ENCODE results near the gene HOXC11.

Gene HOXC11

DNA sequence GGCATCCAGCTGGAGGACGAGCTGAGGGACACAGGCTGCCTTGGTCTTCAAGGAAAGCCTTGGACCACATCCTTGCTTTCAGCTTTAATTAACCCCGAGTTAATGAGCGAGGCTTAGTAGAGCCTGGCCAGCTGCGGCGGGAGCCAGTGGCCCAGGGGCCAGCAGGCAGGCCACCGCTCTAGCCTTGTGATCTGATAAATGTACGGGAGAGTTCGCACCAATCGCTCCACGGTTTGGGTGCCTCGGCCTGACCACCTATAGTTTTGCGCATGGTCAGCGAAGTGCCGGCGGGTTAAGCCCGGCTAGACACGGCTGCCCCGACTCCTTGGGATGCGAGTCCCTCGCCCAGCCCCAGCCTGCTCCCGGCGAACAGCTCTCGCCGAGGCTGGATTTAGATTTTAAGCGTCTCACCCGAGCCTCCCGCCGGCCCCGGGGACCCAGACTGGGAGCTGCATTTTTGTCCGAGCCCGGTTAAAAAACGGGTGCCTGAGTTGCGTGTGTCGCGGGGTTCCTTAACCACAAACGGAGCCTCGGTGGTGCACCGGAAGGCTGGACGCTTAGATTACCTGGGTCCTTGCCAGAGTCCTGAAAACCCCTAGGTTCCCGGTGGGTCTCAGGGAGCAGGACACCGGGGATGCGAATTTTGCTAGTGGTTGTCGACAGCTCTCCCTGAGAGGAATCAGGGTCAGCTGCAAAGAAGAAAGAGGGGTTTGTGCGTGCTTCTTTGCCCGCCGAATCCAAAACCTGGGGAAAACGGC lies 21.2 kb upstream of the HOXC11 start:
- Histone ChIP-seq H3K9me3 (ENCODE audit: control insufficient read depth, low read length) (peaks cover 3% of the 10 kb centered on the region), H3K4me3 (ENCODE audit: insufficient read depth, low read depth, low read length, poor library complexity, severe bottlenecking) (no peak overlapping the region), H3K27ac (ENCODE audit: insufficient read depth, low read length, poor library complexity, severe bottlenecking) (no peak overlapping the region), H3K4me1 (ENCODE audit: control insufficient read depth, insufficient read depth, low read length, poor library complexity, severe bottlenecking) (peaks cover 12% of the 10 kb centered on the region), H3K27me3 (replicated peaks; ENCODE audit: control insufficient read depth, insufficient read depth, low read length, poor library complexity, severe bottlenecking) (peaks cover 98% of the 10 kb centered on the region), H3K36me3 (ENCODE audit: control insufficient read depth, insufficient read depth, low read length) (no peaks in the 10 kb centered on the region)
- no peak for DNase-seq

DNA sequence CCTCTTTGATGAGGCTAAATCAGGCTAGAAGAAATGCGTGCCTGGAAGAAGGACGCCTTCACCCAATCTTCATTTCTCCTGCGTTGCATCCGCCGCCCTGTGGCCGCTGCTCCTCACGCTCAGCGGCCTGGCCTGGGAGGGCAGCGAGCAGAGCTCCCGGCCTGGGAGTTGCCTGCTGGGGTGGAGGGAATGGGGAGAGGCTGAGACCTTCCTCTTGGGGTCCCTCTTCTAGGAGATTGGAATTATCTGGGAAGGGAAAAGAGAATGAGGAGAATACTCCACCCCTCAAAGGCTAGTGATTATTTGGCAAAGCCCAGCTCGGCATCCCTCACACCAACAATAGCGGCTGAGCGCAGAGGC lies 20.6 kb upstream of the HOXC11 start:
- peaks cover 98% of the 10 kb centered on the region for H3K27me3 ChIP-seq (replicated peaks; ENCODE audit: control insufficient read depth, insufficient read depth, low read length, poor library complexity, severe bottlenecking)
- no peak for DNase-seq
- no peak overlapping the region for H3K4me3 ChIP-seq (ENCODE audit: insufficient read depth, low read depth, low read length, poor library complexity, severe bottlenecking)
- H3K9me3 ChIP-seq (ENCODE audit: control insufficient read depth, low read length): peaks cover 3% of the 10 kb centered on the region
- no peak overlapping the region for H3K27ac ChIP-seq (ENCODE audit: insufficient read depth, low read length, poor library complexity, severe bottlenecking)
- H3K36me3 ChIP-seq (ENCODE audit: control insufficient read depth, insufficient read depth, low read length): no peaks in the 10 kb centered on the region
- peaks cover 12% of the 10 kb centered on the region for H3K4me1 ChIP-seq (ENCODE audit: control insufficient read depth, insufficient read depth, low read length, poor library complexity, severe bottlenecking)

DNA sequence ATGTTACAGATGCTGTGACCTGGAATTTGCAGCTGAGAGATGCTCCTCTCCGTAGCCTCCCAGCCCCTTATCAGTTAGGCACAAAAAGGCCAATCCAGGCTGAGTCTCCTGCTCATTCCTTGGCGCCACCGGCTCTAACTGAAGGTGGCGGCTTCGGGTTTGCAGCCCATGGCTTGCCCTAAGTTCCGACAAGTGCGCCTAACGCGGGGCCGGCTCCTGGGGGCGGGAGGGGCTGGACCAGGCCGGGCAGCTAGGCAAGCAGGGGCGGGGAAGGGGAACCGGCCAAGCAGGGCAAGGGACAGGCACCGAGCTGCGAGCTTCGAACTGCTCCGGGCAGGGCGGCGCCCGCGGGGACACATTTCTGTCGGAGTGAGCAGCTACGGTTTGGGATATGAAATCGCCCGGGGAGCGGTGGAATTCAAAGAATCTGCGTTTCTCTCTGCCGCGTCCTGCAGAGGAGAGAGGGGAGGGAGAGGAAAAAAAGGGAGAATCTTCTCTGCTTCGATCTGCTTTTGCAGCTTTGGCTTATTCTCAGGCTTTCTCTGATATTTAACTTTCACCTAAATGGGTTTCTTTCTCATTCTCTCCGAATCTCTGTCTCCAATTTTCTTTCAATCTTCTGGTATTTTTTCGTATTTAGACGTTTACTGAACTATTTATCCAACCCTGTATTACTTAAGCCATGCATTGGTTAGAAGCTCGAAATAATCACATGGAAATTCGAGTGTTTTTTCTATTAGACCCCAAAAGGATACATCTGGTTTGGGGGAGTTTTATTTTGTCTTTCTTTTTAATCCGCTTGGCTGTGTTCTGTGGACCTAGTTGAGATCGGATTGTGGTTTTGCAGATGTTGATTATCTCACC lies 19.8 kb upstream of the HOXC11 start:
- H3K36me3 ChIP-seq (ENCODE audit: control insufficient read depth, insufficient read depth, low read length): no peaks in the 10 kb centered on the region
- no peak overlapping the region for H3K4me3 ChIP-seq (ENCODE audit: insufficient read depth, low read depth, low read length, poor library complexity, severe bottlenecking)
- no peak overlapping the region for H3K27ac ChIP-seq (ENCODE audit: insufficient read depth, low read length, poor library complexity, severe bottlenecking)
- peaks cover 12% of the 10 kb centered on the region for H3K4me1 ChIP-seq (ENCODE audit: control insufficient read depth, insufficient read depth, low read length, poor library complexity, severe bottlenecking)
- peaks cover 3% of the 10 kb centered on the region for H3K9me3 ChIP-seq (ENCODE audit: control insufficient read depth, low read length)
- H3K27me3 ChIP-seq (replicated peaks; ENCODE audit: control insufficient read depth, insufficient read depth, low read length, poor library complexity, severe bottlenecking): peaks cover 96% of the 10 kb centered on the region
- DNase-seq: no peak

- Histone ChIP-seq H3K9me3 (ENCODE audit: control insufficient read depth, low read length) (peaks cover 3% of the 10 kb centered on the region), H3K4me3 (ENCODE audit: insufficient read depth, low read depth, low read length, poor library complexity, severe bottlenecking) (no peak overlapping the region), H3K36me3 (ENCODE audit: control insufficient read depth, insufficient read depth, low read length) (no peaks in the 10 kb centered on the region), H3K27me3 (replicated peaks; ENCODE audit: control insufficient read depth, insufficient read depth, low read length, poor library complexity, severe bottlenecking) (peaks cover 91% of the 10 kb centered on the region), H3K4me1 (ENCODE audit: control insufficient read depth, insufficient read depth, low read length, poor library complexity, severe bottlenecking) (peaks cover 12% of the 10 kb centered on the region), H3K27ac (ENCODE audit: insufficient read depth, low read length, poor library complexity, severe bottlenecking) (no peak overlapping the region)
- DNase-seq: no peak
These were observed 18.9 kb upstream of the HOXC11 start for GRCh38 chr12:53953831-53954693.

DNA sequence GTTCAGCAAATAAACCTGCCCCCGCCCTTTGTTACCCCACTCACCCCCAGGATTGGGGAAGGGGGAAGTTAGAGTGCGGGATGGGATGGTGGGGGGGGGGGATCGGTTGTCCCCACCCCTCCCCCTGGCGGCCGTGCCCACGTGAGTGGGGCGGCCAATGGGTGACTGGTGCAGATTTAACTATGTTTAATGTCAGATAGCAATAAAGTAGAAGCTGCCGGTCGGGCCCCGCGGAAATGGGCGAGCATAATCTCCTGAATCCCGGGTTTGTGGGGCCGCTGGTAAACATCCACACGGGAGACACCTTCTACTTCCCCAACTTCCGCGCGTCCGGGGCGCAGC lies 18.3 kb upstream of the HOXC11 start, which contains the start of gene HOXC12:
Gene HOXC12 (plus strand): TSS at position 210 of the 342 bp plus-strand sequence. CDS start 27 bp downstream, at position 237.
- no peaks in the 10 kb centered on the region for H3K36me3 ChIP-seq (ENCODE audit: control insufficient read depth, insufficient read depth, low read length)
- DNase-seq: no peak
- no peak within 1 kb of the TSS for H3K4me3 ChIP-seq (ENCODE audit: insufficient read depth, low read depth, low read length, poor library complexity, severe bottlenecking)
- H3K27ac ChIP-seq (ENCODE audit: insufficient read depth, low read length, poor library complexity, severe bottlenecking): no peak within 1 kb of the TSS
- peaks cover 91% of the 10 kb centered on the region for H3K27me3 ChIP-seq (replicated peaks; ENCODE audit: control insufficient read depth, insufficient read depth, low read length, poor library complexity, severe bottlenecking)
- peaks cover 3% of the 10 kb centered on the region for H3K9me3 ChIP-seq (ENCODE audit: control insufficient read depth, low read length)
- H3K4me1 ChIP-seq (ENCODE audit: control insufficient read depth, insufficient read depth, low read length, poor library complexity, severe bottlenecking): peaks cover 12% of the 10 kb centered on the region

DNA sequence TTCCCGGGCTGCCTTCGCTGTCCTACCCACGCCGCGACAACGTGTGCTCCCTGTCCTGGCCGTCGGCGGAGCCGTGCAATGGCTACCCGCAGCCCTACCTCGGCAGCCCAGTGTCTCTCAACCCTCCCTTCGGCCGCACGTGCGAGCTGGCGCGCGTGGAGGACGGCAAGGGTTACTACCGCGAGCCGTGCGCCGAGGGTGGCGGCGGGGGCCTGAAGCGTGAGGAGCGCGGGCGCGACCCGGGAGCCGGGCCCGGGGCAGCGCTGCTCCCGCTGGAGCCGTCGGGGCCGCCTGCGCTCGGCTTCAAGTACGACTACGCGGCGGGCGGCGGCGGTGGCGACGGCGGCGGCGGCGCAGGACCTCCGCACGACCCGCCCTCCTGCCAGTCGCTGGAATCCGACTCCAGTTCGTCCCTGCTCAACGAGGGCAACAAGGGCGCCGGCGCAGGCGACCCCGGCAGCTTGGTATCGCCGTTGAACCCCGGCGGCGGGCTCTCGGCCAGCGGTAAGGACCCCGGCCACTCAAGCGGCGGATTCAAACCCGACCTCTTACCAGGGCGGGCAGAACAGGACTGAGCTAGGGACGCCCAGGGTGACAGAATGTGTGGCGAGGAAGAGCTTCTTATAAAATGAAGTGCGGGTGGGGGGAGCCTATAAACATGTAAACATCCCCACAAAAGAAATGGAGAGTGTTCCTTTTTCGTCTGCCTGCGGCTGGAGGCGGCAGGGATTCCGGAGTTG lies 17.7 kb upstream of the HOXC11 start:
- Histone ChIP-seq H3K27me3 (replicated peaks; ENCODE audit: control insufficient read depth, insufficient read depth, low read length, poor library complexity, severe bottlenecking) (peaks cover 91% of the 10 kb centered on the region), H3K4me3 (ENCODE audit: insufficient read depth, low read depth, low read length, poor library complexity, severe bottlenecking) (no peak overlapping the region), H3K9me3 (ENCODE audit: control insufficient read depth, low read length) (peaks cover 3% of the 10 kb centered on the region), H3K27ac (ENCODE audit: insufficient read depth, low read length, poor library complexity, severe bottlenecking) (no peak overlapping the region), H3K4me1 (ENCODE audit: control insufficient read depth, insufficient read depth, low read length, poor library complexity, severe bottlenecking) (peaks cover 12% of the 10 kb centered on the region), H3K36me3 (ENCODE audit: control insufficient read depth, insufficient read depth, low read length) (no peaks in the 10 kb centered on the region)
- no peak for DNase-seq

DNA sequence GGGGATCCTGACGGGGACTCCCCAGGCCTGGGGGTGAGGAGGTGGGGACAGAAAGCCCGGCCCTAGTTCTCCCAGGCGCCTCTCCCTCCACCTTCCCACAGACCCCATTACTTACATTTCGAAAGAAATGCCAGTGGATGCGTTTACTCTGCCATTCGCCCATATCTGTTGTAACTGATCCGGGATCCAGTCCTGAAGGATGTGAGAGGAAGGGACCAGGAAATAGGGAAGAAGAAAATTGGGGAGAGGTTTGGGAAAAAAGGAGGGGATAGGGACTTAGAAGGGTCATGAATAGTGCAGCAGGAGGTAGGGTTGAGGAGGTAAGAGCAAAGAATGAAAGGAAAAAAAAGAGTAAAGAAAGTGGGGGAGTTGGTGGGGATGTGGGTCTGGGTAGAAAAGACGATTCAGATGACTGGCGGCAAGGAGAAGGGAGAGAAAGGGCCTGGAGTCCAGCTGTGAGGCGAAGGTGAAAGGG lies 17.1 kb upstream of the HOXC11 start:
- peaks cover 3% of the 10 kb centered on the region for H3K9me3 ChIP-seq (ENCODE audit: control insufficient read depth, low read length)
- H3K27ac ChIP-seq (ENCODE audit: insufficient read depth, low read length, poor library complexity, severe bottlenecking): no peak overlapping the region
- H3K27me3 ChIP-seq (replicated peaks; ENCODE audit: control insufficient read depth, insufficient read depth, low read length, poor library complexity, severe bottlenecking): peaks cover 91% of the 10 kb centered on the region
- H3K4me1 ChIP-seq (ENCODE audit: control insufficient read depth, insufficient read depth, low read length, poor library complexity, severe bottlenecking): peaks cover 12% of the 10 kb centered on the region
- DNase-seq: no peak
- no peak overlapping the region for H3K4me3 ChIP-seq (ENCODE audit: insufficient read depth, low read depth, low read length, poor library complexity, severe bottlenecking)
- H3K36me3 ChIP-seq (ENCODE audit: control insufficient read depth, insufficient read depth, low read length): no peaks in the 10 kb centered on the region

GRCh38 chr12:53956251-53956887 lies 16.6 kb upstream of the HOXC11 start:
- no peaks in the 10 kb centered on the region for H3K36me3 ChIP-seq (ENCODE audit: control insufficient read depth, insufficient read depth, low read length)
- no peak for DNase-seq
- H3K4me1 ChIP-seq (ENCODE audit: control insufficient read depth, insufficient read depth, low read length, poor library complexity, severe bottlenecking): peaks cover 12% of the 10 kb centered on the region
- H3K27me3 ChIP-seq (replicated peaks; ENCODE audit: control insufficient read depth, insufficient read depth, low read length, poor library complexity, severe bottlenecking): peaks cover 88% of the 10 kb centered on the region
- no peak overlapping the region for H3K4me3 ChIP-seq (ENCODE audit: insufficient read depth, low read depth, low read length, poor library complexity, severe bottlenecking)
- H3K9me3 ChIP-seq (ENCODE audit: control insufficient read depth, low read length): peaks cover 3% of the 10 kb centered on the region
- H3K27ac ChIP-seq (ENCODE audit: insufficient read depth, low read length, poor library complexity, severe bottlenecking): no peak overlapping the region

Data from effector memory CD4-positive, alpha-beta T cell (primary cell).